ENCODE results near the gene CAMK1D.

The CAMK1D gene

DNA sequence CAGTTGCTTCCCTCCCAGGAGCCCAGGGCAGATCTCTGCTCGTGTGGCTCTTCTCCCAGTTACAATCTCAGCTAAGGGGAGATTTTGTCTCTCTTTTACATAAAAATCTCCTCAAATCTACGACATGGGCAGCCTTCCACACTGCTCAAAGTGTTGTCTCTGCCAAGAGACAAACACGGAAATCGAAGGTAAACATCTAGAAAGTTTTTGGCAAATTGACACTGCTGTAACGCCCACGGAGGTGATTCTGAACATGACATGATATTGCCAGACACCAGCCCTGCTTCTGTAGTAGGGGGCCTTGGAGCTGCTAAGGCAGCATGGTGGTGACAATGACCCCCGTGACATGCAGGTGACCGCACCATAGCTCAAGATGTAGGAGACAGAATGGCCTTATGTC, 523.8 kb downstream of the CAMK1D start:
- DNase-seq, result no peak

DNA sequence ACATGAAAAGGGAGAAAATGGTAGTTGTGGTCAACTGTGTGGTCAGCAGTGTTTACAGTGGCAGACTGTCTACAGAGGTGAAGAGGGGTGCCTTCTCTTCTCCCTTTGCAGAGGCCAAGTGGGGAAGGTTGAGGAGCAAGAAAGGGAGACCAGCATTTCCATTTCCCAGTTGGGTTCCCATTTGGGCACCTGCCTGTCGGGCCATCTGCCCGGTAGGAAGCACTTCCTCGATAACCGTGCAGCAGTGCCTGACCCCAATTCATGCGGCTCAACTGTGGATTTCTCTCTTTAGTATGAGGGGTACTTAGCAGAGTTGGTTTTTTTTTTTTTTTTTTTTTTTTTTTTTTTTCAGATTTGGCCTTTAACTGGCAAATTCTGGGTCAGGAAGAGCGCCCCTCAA, 525.2 kb downstream of the CAMK1D start:
- no peak for DNase-seq

DNA sequence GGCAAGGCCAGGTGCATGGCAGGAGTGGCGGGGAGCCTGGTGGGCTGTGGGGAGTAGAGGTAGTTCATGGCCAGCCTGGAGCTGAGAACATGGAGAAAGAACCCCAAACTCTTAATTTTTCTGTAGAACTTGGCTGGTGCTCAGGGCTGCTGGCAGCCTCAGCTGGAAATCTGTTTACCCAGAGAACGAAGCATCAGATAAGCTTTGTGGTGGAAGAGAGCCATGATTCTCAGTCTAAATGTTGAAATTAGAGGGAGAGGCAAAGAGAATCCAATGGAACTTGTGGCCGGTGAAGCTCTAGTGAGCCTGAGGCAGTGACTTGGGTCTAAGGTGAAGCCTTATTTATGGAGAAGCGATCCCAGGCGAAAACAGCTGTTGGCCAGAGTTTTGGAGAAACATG, 525.8 kb downstream of the CAMK1D start:
- no peak for DNase-seq

DNA sequence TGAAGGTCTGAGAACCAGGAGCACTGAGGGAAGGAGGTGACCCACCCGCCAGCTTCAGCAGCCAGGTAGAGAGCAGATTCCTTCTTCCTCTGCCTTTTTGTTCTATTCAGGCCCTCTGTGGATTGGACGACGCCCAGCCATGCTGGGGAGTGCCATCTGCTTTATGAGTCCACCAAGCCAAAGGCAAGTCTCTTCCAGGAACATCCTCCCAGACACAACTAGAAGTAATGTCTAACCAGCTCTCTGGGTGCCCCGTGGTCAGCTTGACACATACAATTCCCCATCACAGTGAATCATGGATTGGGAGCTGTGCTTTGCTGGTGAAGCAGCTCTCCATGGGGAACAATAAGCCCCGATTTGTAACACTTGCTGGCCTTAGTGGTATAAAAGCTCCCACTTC, 526.9 kb downstream of the CAMK1D start:
- DNase-seq, result no peak

DNA sequence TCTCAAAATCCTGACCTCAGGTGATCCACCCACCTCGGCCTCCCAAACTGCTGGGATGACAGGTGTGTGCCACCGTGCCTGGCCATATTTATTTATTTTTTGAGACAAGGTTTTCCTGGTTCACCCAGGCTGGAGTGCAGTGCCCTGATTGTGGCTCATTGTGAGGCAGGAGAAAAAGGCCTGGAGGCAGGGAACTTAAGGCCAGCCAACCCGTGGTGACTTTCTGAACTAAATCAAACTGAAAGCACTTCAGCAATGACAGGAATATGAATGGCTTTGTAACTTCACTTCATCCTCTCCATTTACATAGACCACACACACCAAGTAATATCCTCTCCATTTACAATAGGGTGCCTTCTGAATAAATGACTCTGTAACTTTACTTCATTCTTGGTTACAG, 527.8 kb downstream of the CAMK1D start:
- DNase-seq, result no peak

GRCh38 chr10:12880423-12880822, 531.1 kb downstream of the CAMK1D start:
- DNase-seq, result no peak

GRCh38 chr10:12884851-12885250, 535.5 kb downstream of the CAMK1D start:
- no peak for DNase-seq

All from fibroblast of skin of scalp (primary cell).